Caco-2 (cell line): ENCODE results near the gene ENOX1. TPM values are rescaled to one million over a fixed set of nuclear protein-coding genes. Genes with fewer than 3 reads are reported as not detected.

Experiments used
- BruUV-seq: library from RNA; stranded (reverse); fragments of 400-500 nt; replicated peaks from 2 replicates; lab custom pipeline; 2021; lab: Mats Ljungman, UMichigan
- CTCF ChIA-PET: fragments of 300-600 bp; sonication (Branson Sonifier 250); formaldehyde crosslinking; loops from one replicate; lab custom pipeline; 2022; ENCODE audit warnings: antibody characterized with exemption; lab: Charles Lee
- POLR2A ChIA-PET: fragments of 300-600 bp; sonication (Branson Sonifier 250); formaldehyde crosslinking; loops from one replicate; lab custom pipeline; 2022; ENCODE audit warnings: antibody characterized with exemption; lab: Charles Lee
- DNase-seq, 2 experiments: peaks; one replicate each; pipeline versions ENCODE4 v3.0.0 to v3.0.0-alpha.2; 2020 to 2022
- H3K27me3 ChIP-seq: replicated peaks from 2 replicates; pipeline ENCODE4 v1.6.0; 2011; ENCODE audit warnings: low read length; ENCODE audit not compliant: control insufficient read depth, insufficient read depth
- H3K36me3 ChIP-seq: 2 replicates; pipeline ENCODE4 v1.5.1; 2011; ENCODE audit warnings: low read length; ENCODE audit not compliant: control insufficient read depth, insufficient read depth
- H3K4me1 ChIP-seq: fragments of 250-450 bp; sonication (Bioruptor Pico); 2 replicates; pipeline ENCODE4 v1.5.1; 2020; ENCODE audit warnings: mild to moderate bottlenecking
- H3K4me3 ChIP-seq: 2 replicates; pipeline ENCODE4 v1.5.1; 2011; ENCODE audit warnings: low read depth, mild to moderate bottlenecking, control low read depth, low read length
- H3K9me3 ChIP-seq: fragments of 250-450 bp; sonication (Bioruptor Pico); 2 replicates; pipeline ENCODE4 v1.5.1; 2020; ENCODE audit warnings: mild to moderate bottlenecking, moderate library complexity
- H3K27ac Mint-ChIP-seq: one replicate; pipeline ENCODE4 v1.8.0; 2022; ENCODE audit warnings: mixed read lengths; ENCODE audit not compliant: unreplicated experiment
- H3K27me3 Mint-ChIP-seq: one replicate; pipeline ENCODE4 v1.8.0; 2022; ENCODE audit warnings: mixed read lengths; ENCODE audit not compliant: insufficient read depth, unreplicated experiment
- H3K36me3 Mint-ChIP-seq: one replicate; pipeline ENCODE4 v1.8.0; 2022; ENCODE audit warnings: mild to moderate bottlenecking, mixed read lengths; ENCODE audit not compliant: insufficient read depth, unreplicated experiment
- H3K4me1 Mint-ChIP-seq: one replicate; pipeline ENCODE4 v1.8.0; 2022; ENCODE audit warnings: low read depth, mixed read lengths; ENCODE audit not compliant: unreplicated experiment
- H3K4me3 Mint-ChIP-seq: one replicate; pipeline ENCODE4 v1.8.0; 2022; ENCODE audit warnings: mild to moderate bottlenecking, moderate library complexity, mixed read lengths; ENCODE audit not compliant: unreplicated experiment
- H3K9me3 Mint-ChIP-seq: one replicate; pipeline ENCODE4 v1.8.0; 2022; ENCODE audit warnings: mixed read lengths; ENCODE audit not compliant: unreplicated experiment
- CTCF ChIP-seq, 2 experiments: fragments of 200-600 bp in 1 of 2; IDR thresholded peaks; 1 replicate in 1 of 2; 2 replicates in 1 of 2; pipeline versions ENCODE4 v1.5.1 to v1.8.0; 2011 to 2022; ENCODE audit warnings: antibody characterized with exemption in 1 of 2, control low read depth in 1 of 2, inconsistent platforms in 1 of 2, low read depth in 1 of 2, low read length in 1 of 2, mild to moderate bottlenecking in 1 of 2, moderate library complexity in 1 of 2; ENCODE audit not compliant: insufficient read depth in 1 of 2, severe bottlenecking in 1 of 2, unreplicated experiment in 1 of 2
- intact Hi-C: fragments of 100-400 bp; cut with micrococcal nuclease; formaldehyde crosslinking; loops from one replicate; pipeline ENCODE4 v1.10.0; 2022; ENCODE audit not compliant: unreplicated experiment
- total RNA-seq: library from RNA; stranded (reverse); gene quantifications from 2 replicates; pipeline ENCODE4 v1.2.3, GENCODE V29; 2022

ENOX1 gene
- total RNA-seq, 1 experiment from 2014 or later, result 9.1 TPM

GRCh38 chr13:43669101-43669500 lies 117.7 kb downstream of the ENOX1 start:
- TF ChIP-seq CTCF (IDR thresholded peaks at IDR 0.05; ENCODE audit: insufficient read depth in 1 of 2, low read depth in 1 of 2, low read length in 1 of 2, severe bottlenecking in 1 of 2, unreplicated experiment in 1 of 2), result no peak
- H3K4me3 Mint-ChIP-seq, result no peak overlapping the region
- no peaks in the 10 kb centered on the region for H3K27me3 ChIP-seq
- H3K4me1 ChIP-seq, result peaks cover 43% of the 10 kb centered on the region
- H3K9me3 Mint-ChIP-seq, result no peaks in the 10 kb centered on the region
- H3K36me3 Mint-ChIP-seq, result no peaks in the 10 kb centered on the region
- H3K36me3 ChIP-seq, result no peaks in the 10 kb centered on the region
- no TSS peak for BruUV-seq
- ChIA-PET CTCF (no interaction called here), POLR2A (interaction anchor here (0.6 kb wide), 1 partner anchor 1779 kb away, joined by 3 read pairs; no protein-coding TSS in a partner anchor)
- no peaks in the 10 kb centered on the region for H3K27me3 Mint-ChIP-seq
- H3K4me1 Mint-ChIP-seq, result peaks cover 27% of the 10 kb centered on the region
- H3K27ac Mint-ChIP-seq, result no peak overlapping the region
- intact Hi-C loops, result loop anchor here (5.0 to 10.0 kb wide), 2 partner anchors 206 to 367 kb away; partner anchors contain the start of genes CCDC122 and LACC1
- no peak overlapping the region for H3K4me3 ChIP-seq
- H3K9me3 ChIP-seq, result no peaks in the 10 kb centered on the region
- no peak for DNase-seq

- Mint-ChIP-seq H3K9me3 (no peaks in the 10 kb centered on the region), H3K27ac (no peak overlapping the region), H3K4me3 (no peak overlapping the region), H3K27me3 (no peaks in the 10 kb centered on the region), H3K4me1 (peaks cover 38% of the 10 kb centered on the region), H3K36me3 (no peaks in the 10 kb centered on the region)
- ChIA-PET POLR2A (no interaction called here), CTCF (no interaction called here)
- TF ChIP-seq CTCF (IDR thresholded peaks at IDR 0.05; ENCODE audit: insufficient read depth in 1 of 2, low read depth in 1 of 2, low read length in 1 of 2, severe bottlenecking in 1 of 2, unreplicated experiment in 1 of 2), result no peak
- intact Hi-C loops, result loop anchor here (1.0 to 10.0 kb wide), 3 partner anchors 120 to 364 kb away; partner anchors contain the start of genes CCDC122, ENOX1 and LACC1
- Histone ChIP-seq H3K36me3 (no peaks in the 10 kb centered on the region), H3K4me3 (no peak overlapping the region), H3K4me1 (peaks cover 61% of the 10 kb centered on the region), H3K27me3 (no peaks in the 10 kb centered on the region), H3K9me3 (no peaks in the 10 kb centered on the region)
- no TSS peak for BruUV-seq
- no peak for DNase-seq
Observed at GRCh38 chr13:43666403-43666802, 120.4 kb downstream of the ENOX1 start.

DNA sequence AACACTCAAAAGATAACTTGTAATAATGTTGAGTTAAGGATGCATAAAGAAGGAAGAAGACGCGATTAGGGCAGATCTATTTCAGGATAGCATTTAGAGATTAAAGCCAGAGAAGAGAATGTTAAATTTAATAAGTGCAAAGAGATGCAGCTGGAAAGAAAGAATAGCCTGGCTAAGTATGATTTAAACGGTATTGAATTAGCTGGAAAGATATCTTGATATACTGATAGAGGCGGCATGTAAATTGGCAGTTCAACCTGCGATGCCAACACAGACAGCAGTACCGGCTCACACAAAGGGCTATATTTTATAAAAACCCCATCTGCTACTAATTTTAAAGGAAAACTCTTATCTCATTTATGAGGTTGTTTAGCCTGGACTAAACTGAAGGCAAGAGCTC lies 121.4 kb downstream of the ENOX1 start:
- peaks cover 61% of the 10 kb centered on the region for H3K4me1 ChIP-seq
- intact Hi-C loops, result loop anchor here (2.0 to 10.0 kb wide), 3 partner anchors 21 to 363 kb away; partner anchors contain the start of genes CCDC122 and LACC1
- H3K36me3 ChIP-seq, result no peaks in the 10 kb centered on the region
- POLR2A ChIA-PET, result no interaction called here
- H3K9me3 ChIP-seq, result no peaks in the 10 kb centered on the region
- DNase-seq, result no peak
- CTCF ChIA-PET, result no interaction called here
- Mint-ChIP-seq H3K27me3 (no peaks in the 10 kb centered on the region), H3K36me3 (no peaks in the 10 kb centered on the region), H3K9me3 (no peaks in the 10 kb centered on the region), H3K27ac (no peak overlapping the region), H3K4me3 (no peak overlapping the region), H3K4me1 (peaks cover 38% of the 10 kb centered on the region)
- no peaks in the 10 kb centered on the region for H3K27me3 ChIP-seq
- H3K4me3 ChIP-seq, result no peak overlapping the region
- BruUV-seq, result no TSS peak
- TF ChIP-seq CTCF (IDR thresholded peaks at IDR 0.05; ENCODE audit: insufficient read depth in 1 of 2, low read depth in 1 of 2, low read length in 1 of 2, severe bottlenecking in 1 of 2, unreplicated experiment in 1 of 2), result no peak
